ENCODE measurements around the gene C17orf100. TPM values are rescaled to one million over a fixed set of nuclear protein-coding genes. Genes with fewer than 3 reads are reported as not detected.

The C17orf100 gene
- total and polyA plus RNA-seq, 10 of the 15 experiments (the other 5 are each of a cell fraction or from before 2014, with no cell fraction given), result 0.84 to 4.7 (median 1.8) TPM

DNA sequence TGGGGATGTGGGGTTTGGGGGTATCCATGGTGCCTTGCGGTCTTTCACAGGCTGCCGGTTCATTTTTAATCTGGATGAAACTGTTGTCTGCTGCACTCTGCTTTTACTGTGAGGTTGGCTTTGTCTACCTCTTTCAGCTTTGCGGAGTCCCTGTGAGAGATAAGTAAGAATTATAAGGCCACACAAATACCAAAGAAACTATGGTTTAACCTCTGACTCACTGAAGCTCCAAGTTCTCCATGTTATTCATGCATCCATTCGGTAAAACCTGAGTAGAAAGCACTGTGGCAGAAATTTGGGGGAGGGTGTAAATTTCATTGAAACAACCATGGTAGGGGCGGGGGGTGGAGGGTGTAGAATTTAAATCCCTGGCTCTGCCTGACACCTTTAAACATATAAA, 41.6 kb upstream of the C17orf100 start:
- no peaks in the 10 kb centered on the region for H3K9me3 ChIP-seq (replicated peaks; ENCODE audit: control insufficient read depth, insufficient read depth, low read length)
- SMC1A ChIA-PET (ENCODE audit: uncharacterized antibody, unreplicated experiment), result no interaction called here
- no peaks in the 10 kb centered on the region for H3K27me3 ChIP-seq (replicated peaks in 1 of 2; ENCODE audit: control insufficient read depth in 2 of 2, insufficient read depth in 2 of 2, low read length in 1 of 2)
- in situ Hi-C loops (cut with MboI), result no loop called here
- intact Hi-C loops (cut with micrococcal nuclease; ENCODE audit: unreplicated experiment), result no loop called here
- peaks cover 5 to 20% of the 10 kb centered on the region in 2 experiments for H3K36me3 ChIP-seq (ENCODE audit: control insufficient read depth in 2 of 2, insufficient read depth in 2 of 2, low read length in 1 of 2)
- BruUV-seq (replicated peaks), result no TSS peak
- no peak overlapping the region for H3K4me3 ChIP-seq
- RAD21 ChIA-PET (ENCODE audit: unreplicated experiment), result no interaction called here
- no peak overlapping the region for H3K9ac ChIP-seq (ENCODE audit: control insufficient read depth, insufficient read depth, low read length)
- H3K4me2 ChIP-seq (ENCODE audit: control insufficient read depth, insufficient read depth), result no peak overlapping the region
- POLR2A ChIA-PET, result interaction anchor here (0.7 kb wide), 1 partner anchor 44 kb away, joined by 3 read pairs; no protein-coding TSS in a partner anchor
- no peak overlapping the region for H3K27ac ChIP-seq (ENCODE audit: control insufficient read depth, insufficient read depth)
- H3K79me2 ChIP-seq (ENCODE audit: control insufficient read depth, insufficient read depth, low read length), result no peaks in the 10 kb centered on the region
- H4K20me1 ChIP-seq (ENCODE audit: control insufficient read depth, insufficient read depth), result no peaks in the 10 kb centered on the region; the same call in 1 of the 2 replicates
- H3K4me1 ChIP-seq (ENCODE audit: control insufficient read depth, insufficient read depth, low read length), result no peaks in the 10 kb centered on the region
- TF ChIP-seq STAT1 (conservative IDR thresholded peaks at IDR 0.05), result no peak
- no peak for TF ChIP-seq NFYA (IDR thresholded peaks at IDR 0.05; ENCODE audit: borderline replicate concordance, low read depth, low read length)
- TF ChIP-seq POU2F2 (IDR thresholded peaks at IDR 0.05; ENCODE audit: borderline replicate concordance, low read depth, low read length), result no peak
- TF ChIP-seq SREBF2 (IDR thresholded peaks at IDR 0.05; ENCODE audit: low read length), result no peak
- TF ChIP-seq, protein P1, sequence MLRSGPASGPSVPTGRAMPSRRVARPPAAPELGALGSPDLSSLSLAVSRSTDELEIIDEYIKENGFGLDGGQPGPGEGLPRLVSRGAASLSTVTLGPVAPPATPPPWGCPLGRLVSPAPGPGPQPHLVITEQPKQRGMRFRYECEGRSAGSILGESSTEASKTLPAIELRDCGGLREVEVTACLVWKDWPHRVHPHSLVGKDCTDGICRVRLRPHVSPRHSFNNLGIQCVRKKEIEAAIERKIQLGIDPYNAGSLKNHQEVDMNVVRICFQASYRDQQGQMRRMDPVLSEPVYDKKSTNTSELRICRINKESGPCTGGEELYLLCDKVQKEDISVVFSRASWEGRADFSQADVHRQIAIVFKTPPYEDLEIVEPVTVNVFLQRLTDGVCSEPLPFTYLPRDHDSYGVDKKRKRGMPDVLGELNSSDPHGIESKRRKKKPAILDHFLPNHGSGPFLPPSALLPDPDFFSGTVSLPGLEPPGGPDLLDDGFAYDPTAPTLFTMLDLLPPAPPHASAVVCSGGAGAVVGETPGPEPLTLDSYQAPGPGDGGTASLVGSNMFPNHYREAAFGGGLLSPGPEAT (IDR thresholded peaks at IDR 0.05; ENCODE audit: low read depth), result no peak
- TF ChIP-seq, protein P2, sequence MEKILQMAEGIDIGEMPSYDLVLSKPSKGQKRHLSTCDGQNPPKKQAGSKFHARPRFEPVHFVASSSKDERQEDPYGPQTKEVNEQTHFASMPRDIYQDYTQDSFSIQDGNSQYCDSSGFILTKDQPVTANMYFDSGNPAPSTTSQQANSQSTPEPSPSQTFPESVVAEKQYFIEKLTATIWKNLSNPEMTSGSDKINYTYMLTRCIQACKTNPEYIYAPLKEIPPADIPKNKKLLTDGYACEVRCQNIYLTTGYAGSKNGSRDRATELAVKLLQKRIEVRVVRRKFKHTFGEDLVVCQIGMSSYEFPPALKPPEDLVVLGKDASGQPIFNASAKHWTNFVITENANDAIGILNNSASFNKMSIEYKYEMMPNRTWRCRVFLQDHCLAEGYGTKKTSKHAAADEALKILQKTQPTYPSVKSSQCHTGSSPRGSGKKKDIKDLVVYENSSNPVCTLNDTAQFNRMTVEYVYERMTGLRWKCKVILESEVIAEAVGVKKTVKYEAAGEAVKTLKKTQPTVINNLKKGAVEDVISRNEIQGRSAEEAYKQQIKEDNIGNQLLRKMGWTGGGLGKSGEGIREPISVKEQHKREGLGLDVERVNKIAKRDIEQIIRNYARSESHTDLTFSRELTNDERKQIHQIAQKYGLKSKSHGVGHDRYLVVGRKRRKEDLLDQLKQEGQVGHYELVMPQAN (conservative IDR thresholded peaks at IDR 0.05), result no peak
- no peak for TF ChIP-seq NFYB (IDR thresholded peaks at IDR 0.05; ENCODE audit: insufficient read depth, low read depth, low read length)
- no peak for TF ChIP-seq SPI1 (IDR thresholded peaks at IDR 0.05; ENCODE audit: borderline replicate concordance, insufficient read depth, low read depth, low read length)
- TF ChIP-seq DPF2 (IDR thresholded peaks at IDR 0.05), result no peak
- TF ChIP-seq MXI1 (IDR thresholded peaks at IDR 0.05; ENCODE audit: low read depth, low read length), result no peak
- no peak for TF ChIP-seq KDM1A (IDR thresholded peaks at IDR 0.05; ENCODE audit: borderline replicate concordance)
- TF ChIP-seq ZBTB40 (IDR thresholded peaks at IDR 0.05; ENCODE audit: borderline replicate concordance), result no peak
- DNase-seq (ENCODE audit: low read depth, low spot score) (no peak), FAIRE-seq (no peak), ATAC-seq (no peak)
- H2AFZ ChIP-seq (ENCODE audit: control insufficient read depth, low read depth, low read length), result no peak overlapping the region
- CTCF ChIA-PET, result interaction anchor here (0.6 kb wide), 1 partner anchor 89 kb away, joined by 3 read pairs; no protein-coding TSS in a partner anchor
- 99% methylated on average over 5 of the region's 5 CpGs for WGBS (ENCODE audit: insufficient coverage, insufficient replicate concordance, low lambda C conversion rate, missing lambda C conversion rate)
